ENCODE results near the gene GAB3. TPM values are rescaled to one million over a fixed set of nuclear protein-coding genes. Genes with fewer than 3 reads are reported as not detected.
"Not testable (repeated sequence)": the region's sequence is repeated elsewhere in the genome, so short reads cannot be mapped to it uniquely, and the experiment has no call there.

The GAB3 gene
- total RNA-seq, 1 experiment from 2014 or later: not detected

DNA sequence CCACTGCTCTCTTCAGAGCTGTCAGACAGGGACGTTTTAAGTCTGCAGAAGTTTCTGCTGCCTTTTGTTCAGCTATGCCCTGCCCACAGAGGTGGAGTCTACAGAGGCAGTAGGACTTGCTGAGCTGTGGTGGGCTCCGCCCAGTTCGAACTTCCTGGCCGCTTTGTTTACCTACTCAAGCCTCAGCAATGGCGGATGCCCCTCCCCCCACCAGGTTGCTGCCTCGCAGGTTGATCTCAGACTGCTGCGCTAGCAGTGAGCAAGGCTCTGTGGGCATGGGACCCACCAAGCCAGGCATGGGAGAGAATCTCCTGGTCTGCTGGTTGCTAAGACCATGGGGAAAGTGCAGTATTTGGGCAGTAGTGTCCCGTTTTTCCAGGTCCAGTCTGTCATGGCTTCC is 80.0 kb downstream of the GAB3 start:
- H3K9me3 ChIP-seq; H3K36me3 ChIP-seq (ENCODE audit: control insufficient read depth, insufficient read depth, low read length); H3K36me3 Mint-ChIP-seq (ENCODE audit: insufficient read depth, unreplicated experiment); H3K4me1 ChIP-seq; H3K27ac Mint-ChIP-seq (ENCODE audit: unreplicated experiment); H3K4me3 Mint-ChIP-seq (ENCODE audit: unreplicated experiment); BruUV-seq (replicated peaks); H3K4me3 ChIP-seq (ENCODE audit: low read depth, low read length); POLR2A ChIA-PET; H3K4me1 Mint-ChIP-seq (ENCODE audit: low read depth, unreplicated experiment); intact Hi-C loops (cut with micrococcal nuclease; ENCODE audit: unreplicated experiment); H3K27me3 ChIP-seq (replicated peaks; ENCODE audit: control insufficient read depth, insufficient read depth, low read length); CTCF ChIA-PET; DNase-seq: not testable (repeated sequence)
- Mint-ChIP-seq H3K9me3 (ENCODE audit: unreplicated experiment) (peaks cover 24% of the 10 kb centered on the region), H3K27me3 (ENCODE audit: insufficient read depth, unreplicated experiment) (peaks cover 12% of the 10 kb centered on the region)

DNA sequence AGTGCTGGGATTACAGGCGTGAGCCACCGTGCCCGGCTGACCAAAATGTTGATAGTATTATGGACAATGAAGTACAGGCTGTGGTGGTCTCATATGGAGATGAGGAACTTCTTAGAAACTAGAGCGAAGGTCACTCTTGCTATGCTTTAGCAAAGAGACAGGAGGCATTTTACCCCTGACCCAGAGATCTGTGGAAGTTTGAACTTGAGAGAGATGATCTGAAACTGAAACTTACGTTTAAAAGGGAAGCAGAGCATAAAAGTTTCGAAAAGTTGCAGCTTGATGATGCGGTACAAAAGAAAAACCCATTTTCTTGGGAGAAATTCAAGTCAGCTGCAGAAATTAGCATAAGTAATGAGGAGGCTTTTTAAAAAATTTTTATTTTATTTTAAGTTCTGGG is 89.0 kb downstream of the GAB3 start:
- no TSS peak for BruUV-seq (replicated peaks)
- ChIA-PET POLR2A (no interaction called here), CTCF (no interaction called here)
- Mint-ChIP-seq H3K36me3 (ENCODE audit: insufficient read depth, unreplicated experiment) (no peaks in the 10 kb centered on the region), H3K4me3 (ENCODE audit: unreplicated experiment) (no peak overlapping the region), H3K4me1 (ENCODE audit: low read depth, unreplicated experiment) (no peaks in the 10 kb centered on the region), H3K27me3 (ENCODE audit: insufficient read depth, unreplicated experiment) (peaks cover 7% of the 10 kb centered on the region), H3K27ac (ENCODE audit: unreplicated experiment) (no peak overlapping the region), H3K9me3 (ENCODE audit: unreplicated experiment) (peaks cover 24% of the 10 kb centered on the region)
- Histone ChIP-seq H3K36me3 (ENCODE audit: control insufficient read depth, insufficient read depth, low read length) (no peaks in the 10 kb centered on the region), H3K9me3 (no peaks in the 10 kb centered on the region), H3K4me3 (ENCODE audit: low read depth, low read length) (no peak overlapping the region), H3K4me1 (no peaks in the 10 kb centered on the region), H3K27me3 (replicated peaks; ENCODE audit: control insufficient read depth, insufficient read depth, low read length) (no peaks in the 10 kb centered on the region)
- DNase-seq: no peak
- intact Hi-C loops (cut with micrococcal nuclease; ENCODE audit: unreplicated experiment): no loop called here
- TF ChIP-seq, protein P1, sequence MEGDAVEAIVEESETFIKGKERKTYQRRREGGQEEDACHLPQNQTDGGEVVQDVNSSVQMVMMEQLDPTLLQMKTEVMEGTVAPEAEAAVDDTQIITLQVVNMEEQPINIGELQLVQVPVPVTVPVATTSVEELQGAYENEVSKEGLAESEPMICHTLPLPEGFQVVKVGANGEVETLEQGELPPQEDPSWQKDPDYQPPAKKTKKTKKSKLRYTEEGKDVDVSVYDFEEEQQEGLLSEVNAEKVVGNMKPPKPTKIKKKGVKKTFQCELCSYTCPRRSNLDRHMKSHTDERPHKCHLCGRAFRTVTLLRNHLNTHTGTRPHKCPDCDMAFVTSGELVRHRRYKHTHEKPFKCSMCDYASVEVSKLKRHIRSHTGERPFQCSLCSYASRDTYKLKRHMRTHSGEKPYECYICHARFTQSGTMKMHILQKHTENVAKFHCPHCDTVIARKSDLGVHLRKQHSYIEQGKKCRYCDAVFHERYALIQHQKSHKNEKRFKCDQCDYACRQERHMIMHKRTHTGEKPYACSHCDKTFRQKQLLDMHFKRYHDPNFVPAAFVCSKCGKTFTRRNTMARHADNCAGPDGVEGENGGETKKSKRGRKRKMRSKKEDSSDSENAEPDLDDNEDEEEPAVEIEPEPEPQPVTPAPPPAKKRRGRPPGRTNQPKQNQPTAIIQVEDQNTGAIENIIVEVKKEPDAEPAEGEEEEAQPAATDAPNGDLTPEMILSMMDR (IDR thresholded peaks at IDR 0.05; ENCODE audit: insufficient read depth in 1 of 2, low read depth in 1 of 2, low read length in 1 of 2, severe bottlenecking in 1 of 2, unreplicated experiment in 1 of 2): no peak

DNA sequence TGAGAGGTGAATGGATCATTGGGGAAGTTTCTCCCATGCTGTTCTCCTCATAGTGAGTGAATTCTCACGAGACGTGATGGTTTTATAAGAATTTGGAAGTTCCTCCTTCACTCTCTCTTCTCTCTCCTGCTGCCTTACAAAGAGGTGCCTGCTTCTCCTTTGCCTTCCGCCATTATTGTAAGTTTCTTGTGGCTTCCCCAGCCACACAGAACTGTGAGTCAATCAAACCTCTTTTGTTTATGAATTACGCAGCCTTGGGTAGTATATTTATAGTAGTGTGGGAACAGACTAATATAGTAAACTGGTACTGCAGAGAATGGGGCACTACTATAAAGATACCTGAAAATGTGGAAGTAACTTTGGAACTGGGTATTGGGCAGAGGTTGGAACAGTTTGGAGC is 89.7 kb downstream of the GAB3 start:
- Histone ChIP-seq H3K4me1 (no peaks in the 10 kb centered on the region), H3K4me3 (ENCODE audit: low read depth, low read length) (no peak overlapping the region), H3K9me3 (no peaks in the 10 kb centered on the region), H3K36me3 (ENCODE audit: control insufficient read depth, insufficient read depth, low read length) (no peaks in the 10 kb centered on the region), H3K27me3 (replicated peaks; ENCODE audit: control insufficient read depth, insufficient read depth, low read length) (no peaks in the 10 kb centered on the region)
- no peak overlapping the region for H3K4me3 Mint-ChIP-seq (ENCODE audit: unreplicated experiment)
- no peak overlapping the region for H3K27ac Mint-ChIP-seq (ENCODE audit: unreplicated experiment)
- TF ChIP-seq, protein P1 (IDR thresholded peaks at IDR 0.05; ENCODE audit: insufficient read depth in 1 of 2, low read depth in 1 of 2, low read length in 1 of 2, severe bottlenecking in 1 of 2, unreplicated experiment in 1 of 2): no peak
- H3K36me3 Mint-ChIP-seq (ENCODE audit: insufficient read depth, unreplicated experiment): no peaks in the 10 kb centered on the region
- POLR2A ChIA-PET: no interaction called here
- H3K27me3 Mint-ChIP-seq (ENCODE audit: insufficient read depth, unreplicated experiment): peaks cover 10% of the 10 kb centered on the region
- CTCF ChIA-PET: no interaction called here
- peaks cover 24% of the 10 kb centered on the region for H3K9me3 Mint-ChIP-seq (ENCODE audit: unreplicated experiment)
- DNase-seq: no peak
- intact Hi-C loops (cut with micrococcal nuclease; ENCODE audit: unreplicated experiment): no loop called here
- H3K4me1 Mint-ChIP-seq (ENCODE audit: low read depth, unreplicated experiment): no peaks in the 10 kb centered on the region
- BruUV-seq (replicated peaks): no TSS peak

DNA sequence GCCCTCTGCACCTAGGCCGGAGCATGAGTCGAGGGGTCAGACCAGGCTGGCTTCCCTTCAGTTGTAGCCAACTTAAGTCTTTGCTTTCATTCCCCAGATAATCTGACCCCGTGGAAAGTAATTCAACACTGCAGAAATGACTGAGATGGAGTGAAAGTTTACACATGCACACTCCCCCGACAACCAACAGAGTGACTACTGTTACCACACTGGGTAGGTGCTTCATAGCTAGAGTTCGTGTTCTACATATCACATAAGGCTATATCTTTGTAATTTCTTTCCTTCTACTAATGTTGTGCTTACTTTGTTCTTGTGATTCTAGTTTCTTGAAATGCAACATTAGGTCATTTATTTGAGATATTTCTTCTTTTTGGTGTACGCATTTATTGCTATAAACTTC is 90.3 kb downstream of the GAB3 start:
- no peaks in the 10 kb centered on the region for H3K36me3 ChIP-seq (ENCODE audit: control insufficient read depth, insufficient read depth, low read length)
- H3K27me3 ChIP-seq (replicated peaks; ENCODE audit: control insufficient read depth, insufficient read depth, low read length): no peaks in the 10 kb centered on the region
- DNase-seq: no peak
- H3K4me3 ChIP-seq (ENCODE audit: low read depth, low read length): no peak overlapping the region
- no peaks in the 10 kb centered on the region for H3K4me1 ChIP-seq
- TF ChIP-seq, protein P1 (IDR thresholded peaks at IDR 0.05; ENCODE audit: insufficient read depth in 1 of 2, low read depth in 1 of 2, low read length in 1 of 2, severe bottlenecking in 1 of 2, unreplicated experiment in 1 of 2): no peak
- no peaks in the 10 kb centered on the region for H3K9me3 ChIP-seq
- BruUV-seq (replicated peaks): no TSS peak
- Mint-ChIP-seq H3K27me3 (ENCODE audit: insufficient read depth, unreplicated experiment) (peaks cover 10% of the 10 kb centered on the region), H3K4me1 (ENCODE audit: low read depth, unreplicated experiment) (no peaks in the 10 kb centered on the region), H3K27ac (ENCODE audit: unreplicated experiment) (no peak overlapping the region), H3K9me3 (ENCODE audit: unreplicated experiment) (peaks cover 24% of the 10 kb centered on the region), H3K36me3 (ENCODE audit: insufficient read depth, unreplicated experiment) (no peaks in the 10 kb centered on the region), H3K4me3 (ENCODE audit: unreplicated experiment) (no peak overlapping the region)
- intact Hi-C loops (cut with micrococcal nuclease; ENCODE audit: unreplicated experiment): no loop called here
- ChIA-PET POLR2A (no interaction called here), CTCF (no interaction called here)

All from Caco-2 (cell line).